RCC 7860 (cell line): Measurements from ENCODE around the gene AKR7A3.
A peak's percentile ranks its signal among the peaks of the same experiment; 100 is the strongest.
"Not testable (repeated sequence)": the region's sequence is repeated elsewhere in the genome, so short reads cannot be mapped to it uniquely, and the experiment has no call there.

Source experiments
- DNase-seq: peaks from one replicate; pipeline ENCODE4 v3.0.0-alpha.2; 2015; ENCODE audit warnings: low spot score
- FAIRE-seq: peaks from 2 replicates; lab custom pipeline; 2012; peaks lifted over from hg19 to GRCh38; lab: Jason Lieb, UNC

The AKR7A3 gene

DNA sequence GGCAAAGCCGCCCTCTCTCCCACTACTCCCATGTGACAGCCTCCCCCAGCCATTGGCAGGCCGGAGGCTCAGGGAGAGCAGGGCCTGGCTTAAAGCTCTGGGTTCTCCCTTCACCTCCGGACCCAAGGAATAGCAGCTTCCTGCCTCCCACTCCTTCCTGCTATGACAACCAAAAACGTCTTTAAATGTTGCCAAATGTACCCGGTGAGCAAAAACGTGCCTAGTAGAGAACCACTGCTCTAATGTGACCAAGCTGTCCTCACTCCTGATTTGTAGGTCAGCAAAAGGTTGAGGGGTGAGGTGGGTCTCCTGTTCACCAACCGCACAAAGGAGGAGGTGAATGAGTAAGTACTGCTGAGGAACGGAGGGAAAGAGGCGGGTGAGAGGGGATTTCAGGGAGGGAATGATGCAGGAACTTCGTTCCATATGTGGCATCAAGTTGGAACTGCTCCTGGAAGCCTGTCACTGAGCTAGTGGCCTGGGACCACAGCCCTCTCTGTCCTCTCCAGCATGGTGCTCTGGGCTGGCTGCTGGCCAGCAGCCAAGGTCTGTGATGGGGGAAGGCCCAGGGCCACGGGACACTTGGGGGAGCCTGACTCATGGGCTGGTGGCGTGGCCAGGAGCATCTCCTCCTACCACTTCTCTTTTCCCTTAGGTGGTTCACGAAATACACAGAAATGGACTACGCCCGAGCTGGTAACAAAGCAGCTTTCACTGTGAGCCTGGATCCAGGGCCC lies 31.2 kb downstream of the AKR7A3 start:
- FAIRE-seq (peak; percentile 93), DNase-seq (peak; percentile 99)

DNA sequence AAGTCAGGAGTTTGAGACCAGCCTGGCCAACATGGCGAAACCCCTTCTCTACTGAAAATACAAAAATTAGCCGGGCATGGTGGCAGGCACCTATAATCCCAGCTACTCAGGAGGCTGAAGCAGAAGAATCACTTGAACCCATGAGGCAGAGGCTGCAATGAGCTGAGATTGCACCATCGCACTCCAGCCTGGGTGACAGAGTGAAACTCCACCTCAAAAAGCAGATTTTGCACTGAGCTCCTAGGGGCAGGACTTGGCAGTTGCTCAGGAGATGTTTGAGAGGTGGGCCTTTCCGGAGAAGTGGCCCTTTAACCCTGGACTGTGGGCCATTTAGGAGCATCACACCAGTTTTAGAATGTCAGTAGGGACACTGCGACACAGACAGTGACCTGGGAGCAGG lies 32.3 kb downstream of the AKR7A3 start:
- FAIRE-seq, DNase-seq: not testable (repeated sequence)

DNA sequence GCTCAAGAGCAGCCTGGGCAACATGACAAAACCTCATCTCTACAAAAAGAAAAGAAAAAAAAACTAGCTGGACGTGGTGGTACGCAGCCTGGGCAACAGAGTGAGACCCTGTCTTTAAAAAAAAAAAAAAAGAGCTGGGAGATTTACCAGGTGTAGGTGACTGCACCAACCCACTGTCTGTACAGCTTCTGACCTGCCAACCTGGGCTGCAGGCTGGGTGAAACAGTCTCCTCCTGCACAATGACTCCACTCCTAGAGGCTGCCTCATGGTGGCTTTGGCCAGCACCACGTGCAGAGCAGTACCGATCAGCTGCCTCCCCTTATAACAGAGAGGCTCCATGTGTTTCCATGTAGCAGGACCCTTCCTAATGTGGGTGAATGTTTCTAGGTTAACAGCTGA lies 33.3 kb downstream of the AKR7A3 start:
- no peak for DNase-seq
- no peak for FAIRE-seq

DNA sequence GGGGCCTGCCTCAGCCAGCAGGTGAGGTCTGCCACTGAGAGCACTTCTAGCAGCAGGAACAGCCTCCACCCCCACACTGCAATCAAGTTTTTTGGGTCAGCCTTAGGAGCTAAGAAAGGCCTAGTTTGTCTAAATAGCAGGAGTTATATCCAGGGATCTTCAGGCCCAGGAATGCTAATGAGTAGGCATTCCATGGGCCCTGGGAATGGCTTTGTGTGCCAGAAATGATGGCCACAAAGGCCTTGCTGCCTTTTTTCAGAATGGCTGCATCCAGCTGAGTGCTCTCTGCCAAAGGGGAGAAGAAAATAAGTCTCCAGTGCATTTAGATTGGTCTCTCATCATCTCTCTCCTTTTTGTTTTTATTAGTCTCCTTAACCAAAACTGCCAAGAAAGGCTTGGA lies 34.2 kb downstream of the AKR7A3 start:
- DNase-seq: no peak
- no peak for FAIRE-seq

DNA sequence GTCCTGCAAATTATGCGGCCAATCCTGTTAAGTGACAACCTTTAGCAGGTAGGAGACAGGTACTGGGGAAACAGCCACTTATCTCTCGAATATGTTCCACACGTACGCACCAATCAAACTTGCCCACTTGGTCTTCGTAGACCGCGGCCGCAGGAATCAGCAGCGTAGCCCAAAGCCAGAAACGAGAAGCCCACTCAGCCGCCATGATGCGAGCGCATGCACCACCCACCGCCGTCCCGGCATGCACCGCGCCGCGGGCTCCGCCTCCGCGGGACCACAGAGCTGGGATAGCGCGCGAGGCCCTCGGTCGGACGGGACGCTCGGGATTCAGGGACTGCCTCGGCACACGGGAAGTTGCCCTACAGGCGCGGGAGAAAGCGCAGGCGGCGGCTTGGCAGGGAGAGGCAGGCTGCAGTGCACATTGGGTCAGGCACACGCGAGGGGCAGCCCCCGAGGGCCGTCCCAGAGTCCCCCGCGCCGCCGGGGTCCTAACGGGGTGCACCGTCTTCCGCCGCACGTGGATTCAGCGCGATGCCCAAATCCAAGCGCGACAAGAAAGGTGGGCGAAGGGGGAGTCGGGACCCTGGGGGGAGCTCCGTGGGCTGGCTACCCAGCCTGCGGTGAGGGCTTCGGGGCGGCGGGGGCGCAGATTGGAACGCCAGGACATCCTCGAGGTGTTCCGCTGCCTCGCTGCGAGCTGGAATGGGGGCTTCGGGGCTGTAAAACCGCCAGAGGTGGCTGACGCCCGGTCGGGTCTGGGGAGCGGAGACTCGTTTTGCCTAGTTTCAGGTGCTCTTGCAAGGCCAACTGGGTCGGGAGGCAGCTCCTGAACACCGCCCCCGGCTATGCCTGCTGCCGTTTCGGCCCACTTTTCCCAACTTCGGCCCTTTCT lies 37.0 kb downstream of the AKR7A3 start, which contains the start of the genes EMC1 and MRTO4:
EMC1 (minus strand) TSS at position 220 of the 892 bp plus-strand sequence; CDS start at position 205, 15 bp downstream.
MRTO4 (plus strand) TSS at position 501 of the 892 bp plus-strand sequence; CDS start at position 532, 31 bp downstream.
- DNase-seq (peak; percentile 72), FAIRE-seq (no peak)

DNA sequence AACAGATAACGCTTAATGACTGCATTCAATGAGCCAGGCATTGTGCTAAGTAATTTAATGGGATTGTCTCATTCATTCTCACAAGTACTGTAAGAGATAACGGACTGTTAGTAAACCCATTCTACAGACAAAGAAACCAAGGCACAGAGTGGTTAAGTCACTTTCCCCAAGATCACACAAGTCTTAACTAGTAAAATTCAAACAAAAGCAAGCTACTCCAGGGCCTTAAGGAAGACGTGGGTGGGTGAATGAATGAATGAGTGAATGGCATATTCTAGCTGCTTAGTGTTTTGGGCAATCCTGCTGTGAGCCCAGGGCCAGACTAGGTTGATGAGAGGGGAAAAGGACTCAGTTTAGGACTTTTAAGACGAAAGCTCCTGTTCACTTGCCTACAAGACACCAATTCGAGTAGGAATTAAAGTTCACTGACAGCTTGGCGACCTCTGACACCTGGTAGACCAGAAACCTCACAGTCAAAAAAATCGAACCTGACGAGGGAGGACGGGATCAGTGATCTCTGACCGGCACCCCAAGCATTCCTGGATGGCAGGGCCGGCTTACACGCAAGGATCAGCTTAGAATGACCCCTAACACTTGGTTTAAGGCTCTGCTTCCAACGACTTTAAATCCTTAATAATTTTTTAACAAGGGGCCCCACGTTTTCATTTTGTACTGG lies 37.8 kb downstream of the AKR7A3 start:
- FAIRE-seq (no peak), DNase-seq (no peak)

DNA sequence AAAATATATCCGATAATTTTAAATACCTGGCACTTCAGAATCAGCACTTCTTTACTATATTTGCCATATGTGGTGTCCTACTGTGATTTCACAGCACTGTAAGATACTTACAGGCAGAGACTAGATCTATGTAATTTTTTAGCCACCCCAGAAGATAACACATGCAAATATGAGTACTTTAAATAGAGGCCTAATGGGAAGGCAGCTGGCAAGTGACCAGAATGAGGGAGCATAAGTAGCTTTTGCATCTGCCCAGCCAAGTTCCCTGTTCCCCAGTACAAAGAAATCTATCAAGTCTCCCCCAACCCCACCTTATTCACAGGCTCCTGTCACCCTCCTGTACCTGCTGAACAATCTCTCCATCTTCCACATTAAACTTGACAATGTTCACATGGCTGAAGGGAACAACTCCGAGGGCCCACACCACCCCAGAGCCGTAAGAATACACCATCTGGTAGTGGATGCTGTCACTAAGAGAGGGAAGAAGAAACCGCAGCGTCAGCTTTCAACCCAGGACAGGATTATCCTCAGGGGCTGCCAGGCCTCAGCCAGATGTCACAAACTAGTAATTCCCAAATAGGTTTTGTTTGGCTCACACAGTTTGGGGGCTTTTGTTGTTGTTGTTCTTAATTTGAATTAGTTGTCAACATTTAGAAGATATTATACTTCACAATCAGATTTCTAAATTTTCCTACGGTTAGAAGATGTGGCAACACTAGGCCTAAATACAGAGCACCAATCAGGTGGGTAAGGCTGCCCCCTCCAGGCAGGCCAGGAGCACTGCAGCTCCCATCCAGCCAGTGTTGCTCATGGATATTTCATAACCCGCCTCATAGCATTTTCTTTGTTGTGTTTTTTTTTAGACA lies 47.7 kb downstream of the AKR7A3 start:
- DNase-seq: peak; percentile 54

DNA sequence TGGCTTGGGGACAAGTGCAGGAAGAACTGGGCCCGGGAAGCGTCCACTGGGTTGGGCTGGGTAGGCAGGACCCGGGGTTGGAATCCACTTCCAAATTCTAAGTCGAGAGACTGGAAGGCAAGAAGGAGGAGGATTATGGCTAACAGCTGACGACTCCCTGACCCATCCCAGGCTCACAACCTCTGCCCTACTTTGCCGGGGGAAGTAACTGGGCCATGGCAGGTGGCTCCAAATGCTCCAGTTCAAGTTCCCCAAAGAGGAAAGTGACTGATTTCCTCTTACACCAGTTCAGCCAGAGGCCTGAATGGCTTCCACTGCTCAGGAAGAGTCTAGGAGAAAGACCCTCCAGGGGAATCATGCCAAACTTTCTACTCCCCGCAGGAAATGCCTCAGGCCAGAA lies 48.7 kb downstream of the AKR7A3 start:
- FAIRE-seq (no peak), DNase-seq (no peak)

More for the DNA sequence above, 47.7 kb downstream of the AKR7A3 start:
- peak; percentile 27 for FAIRE-seq

DNA sequence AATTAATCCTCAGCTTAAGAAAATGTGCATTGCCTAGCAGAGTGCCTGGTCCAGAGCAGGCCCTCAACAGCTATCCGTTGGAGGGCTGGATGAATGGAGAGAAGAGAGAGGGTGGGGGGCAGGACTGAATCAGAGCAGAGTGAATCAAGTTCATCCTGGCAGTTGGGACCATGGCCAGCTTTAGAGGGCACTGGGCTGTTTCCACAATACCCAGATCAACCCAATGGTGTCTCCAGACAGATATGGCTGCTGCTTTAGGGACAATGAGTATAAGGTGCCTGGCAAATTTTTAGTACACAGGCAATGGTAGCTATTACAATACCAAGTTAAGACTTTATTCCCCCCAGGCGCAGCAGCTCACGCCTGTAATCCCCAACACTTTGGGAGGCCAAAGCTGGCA lies 54.3 kb downstream of the AKR7A3 start:
- no peak for DNase-seq
- no peak for FAIRE-seq
